GM21576 (cell line): ENCODE measurements around the gene AAMDC.

Experiments used
- ATAC-seq: cut with Tn5 transposase; IDR thresholded peaks from one replicate; pipeline ENCODE4 v1.9.1; 2021; ENCODE audit warnings: mild to moderate bottlenecking, moderate library complexity; ENCODE audit not compliant: unreplicated experiment

Gene AAMDC

DNA sequence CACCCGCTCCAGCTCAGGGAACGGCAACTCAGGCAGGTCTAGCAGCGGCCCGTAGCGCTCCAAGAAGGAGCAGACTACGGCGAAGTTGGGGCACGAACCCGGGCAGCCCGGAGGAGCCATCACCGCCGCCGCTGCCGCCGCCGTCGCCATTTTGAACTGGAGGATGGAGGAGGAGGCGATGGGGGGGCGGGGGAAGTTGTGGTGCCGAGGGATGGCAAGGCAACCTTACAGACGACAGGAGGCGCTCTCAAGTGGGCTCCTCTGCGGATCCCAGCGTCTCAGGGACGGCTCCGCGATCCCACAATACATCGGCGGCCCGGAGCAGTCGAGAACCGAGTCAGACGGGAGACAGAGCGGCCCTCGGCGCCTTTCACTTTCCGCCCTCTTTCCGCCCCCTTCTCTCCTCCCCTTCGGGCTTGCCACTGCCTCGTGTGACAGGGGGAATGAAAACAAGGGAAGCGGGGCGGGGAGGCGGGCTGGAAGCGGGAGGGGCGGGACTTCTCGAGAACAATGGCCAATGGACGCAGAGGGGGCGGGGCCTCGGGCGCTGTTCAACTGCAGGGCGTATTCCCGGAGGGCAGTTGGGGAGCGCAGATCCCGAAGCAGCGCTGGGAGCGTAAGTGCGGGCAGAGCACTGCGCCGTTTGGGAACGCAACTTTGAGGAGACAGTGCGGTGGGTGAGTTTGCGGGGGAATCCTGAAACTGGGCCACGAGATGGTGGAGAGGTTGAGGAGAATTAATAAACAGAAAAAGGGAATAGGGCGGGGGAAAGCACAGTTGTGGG, at the start of gene AAMDC, which contains the start of gene RSF1:
Gene AAMDC, plus strand, starts transcription at position 580 of the 784 bp plus-strand sequence. CDS start 21,353 bp downstream, outside the sequence.
Gene RSF1, minus strand, starts transcription at position 158 of the 784 bp plus-strand sequence. Its CDS starts 8 bp downstream, at position 150.
- ATAC-seq = peak; percentile 78

- no peak for ATAC-seq
Observed at GRCh38 chr11:77775936-77776335, 45.0 kb upstream of the AAMDC start.

- no peak for ATAC-seq
Observed at GRCh38 chr11:77776455-77776854, 44.5 kb upstream of the AAMDC start.

- ATAC-seq = no peak
Observed at GRCh38 chr11:77778118-77778517, 42.8 kb upstream of the AAMDC start.

GRCh38 chr11:77778549-77778948, 42.4 kb upstream of the AAMDC start:
- ATAC-seq = no peak

- no peak for ATAC-seq
Observed at GRCh38 chr11:77779935-77780334, 41.0 kb upstream of the AAMDC start.

DNA sequence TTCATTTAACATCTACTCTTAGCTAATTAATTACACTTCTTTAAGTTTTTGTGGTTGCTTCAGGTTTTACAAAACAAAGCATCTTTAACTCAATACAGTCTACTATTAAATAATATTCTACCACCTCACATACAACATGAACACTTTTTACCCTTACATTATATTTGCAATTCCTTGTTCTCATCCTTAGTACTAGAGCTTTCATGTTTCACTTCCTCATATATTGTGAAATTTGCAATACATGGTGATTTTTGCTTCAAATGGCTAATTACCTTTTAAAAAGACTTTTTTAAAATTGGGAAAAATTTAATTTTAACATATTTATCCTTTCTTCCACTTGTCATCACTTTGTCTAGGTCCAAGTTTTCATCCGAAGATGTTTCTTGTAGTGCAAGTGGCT, 37.9 kb upstream of the AAMDC start:
- no peak for ATAC-seq

- ATAC-seq = no peak
Observed at GRCh38 chr11:77784572-77784971, 36.4 kb upstream of the AAMDC start.

DNA sequence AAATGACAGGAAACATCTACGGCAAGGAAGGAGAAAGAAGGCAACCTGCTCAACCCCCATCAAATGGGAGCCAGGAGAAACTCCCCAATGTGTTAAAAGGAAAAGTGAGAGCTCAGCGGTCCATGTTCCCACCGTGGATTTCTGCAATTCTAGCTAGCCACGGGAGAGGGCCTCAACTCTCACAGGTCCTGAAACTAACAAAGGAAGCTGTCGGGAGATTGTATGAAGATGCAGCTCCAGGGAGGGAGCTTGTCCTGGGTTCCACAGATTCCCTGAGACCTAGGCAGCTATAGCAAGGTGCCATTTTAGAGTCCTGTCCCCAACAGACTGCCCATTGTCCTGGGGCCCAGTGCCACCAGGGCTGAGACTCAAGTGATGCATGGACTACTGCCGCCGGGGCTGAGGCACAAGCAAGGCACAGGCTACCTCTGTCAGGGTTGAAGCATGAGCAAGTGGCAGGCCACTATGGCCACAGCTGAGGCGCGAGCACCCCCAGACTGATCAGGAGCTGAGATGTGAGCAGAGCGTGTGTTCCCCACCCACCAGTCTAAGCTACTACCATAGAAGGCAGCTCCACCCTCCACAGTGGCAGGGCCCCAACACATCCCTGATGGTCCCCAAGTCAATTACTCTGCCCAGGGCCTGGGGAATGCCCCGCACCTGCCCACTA, 31.7 kb upstream of the AAMDC start:
- no peak for ATAC-seq

- ATAC-seq = no peak
Observed at GRCh38 chr11:77789731-77790476, 31.0 kb upstream of the AAMDC start.

GRCh38 chr11:77791301-77791700, 29.6 kb upstream of the AAMDC start:
- ATAC-seq = no peak

GRCh38 chr11:77793972-77794371, 27.0 kb upstream of the AAMDC start:
- ATAC-seq = no peak

- no peak for ATAC-seq
Observed at GRCh38 chr11:77799338-77799737, 21.6 kb upstream of the AAMDC start.

GRCh38 chr11:77800449-77800848, 20.5 kb upstream of the AAMDC start:
- ATAC-seq = no peak

DNA sequence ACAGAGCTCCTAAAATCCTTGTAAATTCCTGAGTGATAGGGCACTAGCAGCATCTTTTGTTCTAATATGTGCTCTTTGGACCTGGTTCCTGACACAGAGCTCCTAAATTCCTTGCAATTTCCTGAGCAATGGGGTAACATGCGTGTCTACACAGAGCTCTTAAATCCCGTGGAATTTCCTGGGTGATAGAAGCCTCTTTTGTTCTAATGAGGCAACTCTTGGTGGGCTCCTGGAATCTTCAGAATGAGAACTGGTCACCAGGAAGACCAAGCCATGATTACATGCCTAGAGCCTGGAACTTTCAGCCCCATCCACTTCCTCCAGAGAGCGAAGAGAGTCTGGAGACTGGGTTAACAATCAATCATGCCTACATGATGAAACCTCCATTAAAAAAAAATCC, 19.5 kb upstream of the AAMDC start:
- ATAC-seq = no peak

GRCh38 chr11:77806415-77806814, 14.5 kb upstream of the AAMDC start:
- ATAC-seq = no peak

DNA sequence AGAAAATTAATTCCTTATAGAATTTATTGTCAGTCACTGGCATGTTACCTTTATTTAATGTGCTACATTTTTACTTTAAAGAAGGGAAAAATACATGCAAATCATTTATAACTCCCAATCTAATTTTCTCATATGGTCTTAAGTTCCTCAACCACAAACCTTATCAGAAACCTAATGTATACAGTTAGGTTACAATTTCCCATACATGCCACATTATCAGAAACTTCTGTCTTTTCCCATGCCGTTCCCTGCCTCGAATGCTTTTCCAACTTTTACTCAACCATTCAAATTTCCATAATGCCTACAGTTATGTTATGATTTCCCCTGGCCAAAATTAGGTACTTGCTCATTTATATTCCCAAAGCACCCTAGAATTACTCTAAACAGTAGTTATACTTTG, 14.0 kb upstream of the AAMDC start:
- no peak for ATAC-seq

DNA sequence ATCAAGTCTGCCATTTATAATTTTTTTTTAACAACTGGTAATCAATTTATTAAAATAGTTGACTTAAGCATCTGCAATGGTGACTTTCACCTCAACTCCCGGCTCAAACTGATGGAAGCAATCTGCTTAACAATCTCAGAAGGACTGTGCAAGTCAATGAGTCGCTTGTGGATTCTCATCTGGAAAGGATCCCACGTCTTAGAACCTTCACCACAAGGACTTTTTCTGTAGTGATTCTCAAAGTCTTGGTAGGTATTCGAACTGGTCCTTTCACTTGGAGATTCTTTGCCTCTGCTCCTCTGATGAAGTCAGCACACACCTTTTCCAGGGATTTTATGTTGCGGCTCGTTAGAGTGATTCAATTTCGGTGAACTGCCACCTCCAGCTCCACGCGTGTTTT, 7.7 kb upstream of the AAMDC start:
- no peak for ATAC-seq

GRCh38 chr11:77814848-77815247, 6.1 kb upstream of the AAMDC start:
- no peak for ATAC-seq

- no peak for ATAC-seq
Observed at GRCh38 chr11:77815459-77815858, 5.5 kb upstream of the AAMDC start.

DNA sequence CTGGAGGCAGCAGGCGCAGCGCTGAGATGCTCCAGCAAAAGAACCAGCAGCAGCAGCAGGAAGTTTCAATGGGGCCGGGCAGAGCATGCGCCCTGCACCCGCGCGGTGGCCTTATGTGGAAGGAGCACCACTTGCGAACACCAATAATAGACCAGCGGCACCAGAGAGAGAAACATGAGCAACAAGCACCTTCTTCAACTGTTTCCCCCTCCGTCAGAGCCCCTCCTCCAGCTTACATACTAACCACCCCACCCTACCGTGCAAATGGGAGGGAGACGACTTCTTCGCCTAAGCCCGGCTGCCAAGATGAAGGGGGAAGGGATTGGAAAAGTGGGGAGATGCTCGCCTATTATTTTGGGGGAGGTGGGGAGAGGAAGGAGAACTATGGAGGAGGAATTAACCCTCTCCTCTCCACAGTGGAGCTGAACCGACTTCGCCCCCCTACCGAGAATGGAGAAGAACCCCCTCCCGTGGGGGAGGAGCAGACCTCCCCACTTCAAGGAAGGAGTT, 1.5 kb upstream of the AAMDC start:
- peak; percentile 58 for ATAC-seq
